ENCODE data around the gene ZNF644. TPM values are rescaled to one million over a fixed set of nuclear protein-coding genes. Genes with fewer than 3 reads are reported as not detected.
"Not testable (repeated sequence)": the region's sequence is repeated elsewhere in the genome, so short reads cannot be mapped to it uniquely, and the experiment has no call there.

The ZNF644 gene
- polyA plus RNA-seq, 1 of the 3 experiments (the other 2 are of a cell fraction), result 5.6 TPM

DNA sequence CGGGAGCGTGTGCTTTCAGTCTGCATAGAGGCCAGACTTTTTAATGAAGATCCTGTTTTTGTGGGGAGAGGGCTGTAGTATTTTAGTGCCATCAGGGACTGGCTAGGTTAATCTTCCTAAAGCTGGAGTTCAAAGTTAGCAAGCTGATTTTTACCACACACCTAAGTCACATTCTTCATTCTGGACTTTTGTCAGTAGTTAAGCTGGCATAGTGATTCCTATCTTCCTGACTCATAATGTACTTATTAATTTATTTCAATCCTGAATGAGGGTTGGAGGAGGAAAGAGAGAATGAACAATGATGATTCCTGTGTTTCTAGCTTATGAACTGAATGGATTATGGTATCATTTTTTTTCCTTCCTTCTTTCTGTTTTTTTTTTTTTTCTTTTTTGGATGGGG, 24.9 kb upstream of the ZNF644 start (continued):
- TF ChIP-seq EP300 (IDR thresholded peaks at IDR 0.05; ENCODE audit: borderline replicate concordance in 1 of 2, low read depth in 1 of 2, low read length in 1 of 2) (no peak), NFIC (IDR thresholded peaks at IDR 0.05; ENCODE audit: borderline replicate concordance) (no peak), POLR2AphosphoS5 (IDR thresholded peaks at IDR 0.05; ENCODE audit: low read depth, low read length) (no peak), FOXM1 (IDR thresholded peaks at IDR 0.05; ENCODE audit: low read depth) (no peak)

DNA sequence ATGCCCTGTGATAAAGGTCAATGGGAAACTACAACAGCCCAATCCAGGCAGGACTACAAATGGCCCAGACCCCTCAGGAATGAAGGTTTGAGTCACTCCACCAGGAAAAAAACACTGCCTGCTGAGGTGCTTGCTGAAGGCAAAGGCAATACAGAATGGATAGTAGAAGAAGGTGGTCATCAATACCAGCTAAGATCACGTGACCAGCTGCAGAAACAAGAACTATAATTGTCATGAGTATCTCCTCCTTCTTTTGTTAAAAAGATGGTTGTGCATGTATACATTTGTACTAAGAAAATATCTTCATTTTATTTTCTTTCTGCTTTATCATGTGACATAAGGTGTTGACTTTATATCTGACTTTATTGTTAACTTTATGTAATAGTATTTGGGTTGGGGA, 23.4 kb upstream of the ZNF644 start:
- no peaks in the 10 kb centered on the region for H3K4me1 ChIP-seq (ENCODE audit: control insufficient read depth in 1 of 2, insufficient read depth in 2 of 2, low read depth in 1 of 2, low read length in 1 of 2)
- 26% methylated on average over 1 of the region's 1 CpG for WGBS (ENCODE audit: low lambda C conversion rate)
- no peaks in the 10 kb centered on the region for H3K36me3 ChIP-seq (replicated peaks in 1 of 2; ENCODE audit: control insufficient read depth in 1 of 2, insufficient read depth in 2 of 2, low read length in 1 of 2)
- POLR2A ChIA-PET, result no interaction called here
- no peak overlapping the region for H3K4me3 ChIP-seq (ENCODE audit: low read depth in 2 of 2, low read length in 1 of 2)
- no peaks in the 10 kb centered on the region for H3K79me2 ChIP-seq (ENCODE audit: insufficient read depth)
- no peaks in the 10 kb centered on the region for H3F3A ChIP-seq (replicated peaks; ENCODE audit: insufficient read depth)
- H3K4me2 ChIP-seq, result no peak overlapping the region
- H4K20me1 ChIP-seq (ENCODE audit: insufficient read depth), result no peaks in the 10 kb centered on the region
- no peak overlapping the region for H3K27ac ChIP-seq (ENCODE audit: low read depth in 2 of 2, low read length in 1 of 2)
- no peak overlapping the region for H2AFZ ChIP-seq (ENCODE audit: low read depth)
- no peaks in the 10 kb centered on the region for H3K9me3 ChIP-seq
- H3K27me3 ChIP-seq (ENCODE audit: insufficient read depth), result peaks cover 3% of the 10 kb centered on the region
- CTCF ChIA-PET, result no interaction called here
- no peaks in the 10 kb centered on the region for H3K9me2 ChIP-seq
- no peak overlapping the region for H3K9ac ChIP-seq
- no peak for DNase-seq
- TF ChIP-seq RCOR1 (IDR thresholded peaks at IDR 0.05; ENCODE audit: low read length) (no peak), SMC3 (IDR thresholded peaks at IDR 0.05; ENCODE audit: low read depth, low read length) (no peak), TEAD4 (IDR thresholded peaks at IDR 0.05; ENCODE audit: borderline replicate concordance, insufficient read depth) (no peak), TAF1 (IDR thresholded peaks at IDR 0.05; ENCODE audit: borderline replicate concordance, low read depth, low read length) (no peak), CHD2 (IDR thresholded peaks at IDR 0.05; ENCODE audit: low read length, partially characterized antibody) (no peak), FOXM1 (IDR thresholded peaks at IDR 0.05; ENCODE audit: low read depth) (no peak), FOSL2 (IDR thresholded peaks at IDR 0.05; ENCODE audit: borderline replicate concordance, low read depth) (no peak), TCF12 (IDR thresholded peaks at IDR 0.05) (no peak)
- TF ChIP-seq, protein P1, sequence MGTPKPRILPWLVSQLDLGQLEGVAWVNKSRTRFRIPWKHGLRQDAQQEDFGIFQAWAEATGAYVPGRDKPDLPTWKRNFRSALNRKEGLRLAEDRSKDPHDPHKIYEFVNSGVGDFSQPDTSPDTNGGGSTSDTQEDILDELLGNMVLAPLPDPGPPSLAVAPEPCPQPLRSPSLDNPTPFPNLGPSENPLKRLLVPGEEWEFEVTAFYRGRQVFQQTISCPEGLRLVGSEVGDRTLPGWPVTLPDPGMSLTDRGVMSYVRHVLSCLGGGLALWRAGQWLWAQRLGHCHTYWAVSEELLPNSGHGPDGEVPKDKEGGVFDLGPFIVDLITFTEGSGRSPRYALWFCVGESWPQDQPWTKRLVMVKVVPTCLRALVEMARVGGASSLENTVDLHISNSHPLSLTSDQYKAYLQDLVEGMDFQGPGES (IDR thresholded peaks at IDR 0.05; ENCODE audit: low read depth, low read length), result no peak
- TF ChIP-seq, protein P2, sequence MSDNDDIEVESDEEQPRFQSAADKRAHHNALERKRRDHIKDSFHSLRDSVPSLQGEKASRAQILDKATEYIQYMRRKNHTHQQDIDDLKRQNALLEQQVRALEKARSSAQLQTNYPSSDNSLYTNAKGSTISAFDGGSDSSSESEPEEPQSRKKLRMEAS (IDR thresholded peaks at IDR 0.05; ENCODE audit: low read depth), result no peak
- TF ChIP-seq, protein P3, sequence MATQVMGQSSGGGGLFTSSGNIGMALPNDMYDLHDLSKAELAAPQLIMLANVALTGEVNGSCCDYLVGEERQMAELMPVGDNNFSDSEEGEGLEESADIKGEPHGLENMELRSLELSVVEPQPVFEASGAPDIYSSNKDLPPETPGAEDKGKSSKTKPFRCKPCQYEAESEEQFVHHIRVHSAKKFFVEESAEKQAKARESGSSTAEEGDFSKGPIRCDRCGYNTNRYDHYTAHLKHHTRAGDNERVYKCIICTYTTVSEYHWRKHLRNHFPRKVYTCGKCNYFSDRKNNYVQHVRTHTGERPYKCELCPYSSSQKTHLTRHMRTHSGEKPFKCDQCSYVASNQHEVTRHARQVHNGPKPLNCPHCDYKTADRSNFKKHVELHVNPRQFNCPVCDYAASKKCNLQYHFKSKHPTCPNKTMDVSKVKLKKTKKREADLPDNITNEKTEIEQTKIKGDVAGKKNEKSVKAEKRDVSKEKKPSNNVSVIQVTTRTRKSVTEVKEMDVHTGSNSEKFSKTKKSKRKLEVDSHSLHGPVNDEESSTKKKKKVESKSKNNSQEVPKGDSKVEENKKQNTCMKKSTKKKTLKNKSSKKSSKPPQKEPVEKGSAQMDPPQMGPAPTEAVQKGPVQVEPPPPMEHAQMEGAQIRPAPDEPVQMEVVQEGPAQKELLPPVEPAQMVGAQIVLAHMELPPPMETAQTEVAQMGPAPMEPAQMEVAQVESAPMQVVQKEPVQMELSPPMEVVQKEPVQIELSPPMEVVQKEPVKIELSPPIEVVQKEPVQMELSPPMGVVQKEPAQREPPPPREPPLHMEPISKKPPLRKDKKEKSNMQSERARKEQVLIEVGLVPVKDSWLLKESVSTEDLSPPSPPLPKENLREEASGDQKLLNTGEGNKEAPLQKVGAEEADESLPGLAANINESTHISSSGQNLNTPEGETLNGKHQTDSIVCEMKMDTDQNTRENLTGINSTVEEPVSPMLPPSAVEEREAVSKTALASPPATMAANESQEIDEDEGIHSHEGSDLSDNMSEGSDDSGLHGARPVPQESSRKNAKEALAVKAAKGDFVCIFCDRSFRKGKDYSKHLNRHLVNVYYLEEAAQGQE (IDR thresholded peaks at IDR 0.05; ENCODE audit: low read depth, low read length), result no peak
- TF ChIP-seq, protein P4, sequence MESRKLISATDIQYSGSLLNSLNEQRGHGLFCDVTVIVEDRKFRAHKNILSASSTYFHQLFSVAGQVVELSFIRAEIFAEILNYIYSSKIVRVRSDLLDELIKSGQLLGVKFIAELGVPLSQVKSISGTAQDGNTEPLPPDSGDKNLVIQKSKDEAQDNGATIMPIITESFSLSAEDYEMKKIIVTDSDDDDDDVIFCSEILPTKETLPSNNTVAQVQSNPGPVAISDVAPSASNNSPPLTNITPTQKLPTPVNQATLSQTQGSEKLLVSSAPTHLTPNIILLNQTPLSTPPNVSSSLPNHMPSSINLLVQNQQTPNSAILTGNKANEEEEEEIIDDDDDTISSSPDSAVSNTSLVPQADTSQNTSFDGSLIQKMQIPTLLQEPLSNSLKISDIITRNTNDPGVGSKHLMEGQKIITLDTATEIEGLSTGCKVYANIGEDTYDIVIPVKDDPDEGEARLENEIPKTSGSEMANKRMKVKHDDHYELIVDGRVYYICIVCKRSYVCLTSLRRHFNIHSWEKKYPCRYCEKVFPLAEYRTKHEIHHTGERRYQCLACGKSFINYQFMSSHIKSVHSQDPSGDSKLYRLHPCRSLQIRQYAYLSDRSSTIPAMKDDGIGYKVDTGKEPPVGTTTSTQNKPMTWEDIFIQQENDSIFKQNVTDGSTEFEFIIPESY (IDR thresholded peaks at IDR 0.05; ENCODE audit: borderline replicate concordance, low read depth), result no peak
- TF ChIP-seq, protein P5, sequence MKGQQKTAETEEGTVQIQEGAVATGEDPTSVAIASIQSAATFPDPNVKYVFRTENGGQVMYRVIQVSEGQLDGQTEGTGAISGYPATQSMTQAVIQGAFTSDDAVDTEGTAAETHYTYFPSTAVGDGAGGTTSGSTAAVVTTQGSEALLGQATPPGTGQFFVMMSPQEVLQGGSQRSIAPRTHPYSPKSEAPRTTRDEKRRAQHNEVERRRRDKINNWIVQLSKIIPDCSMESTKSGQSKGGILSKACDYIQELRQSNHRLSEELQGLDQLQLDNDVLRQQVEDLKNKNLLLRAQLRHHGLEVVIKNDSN (IDR thresholded peaks at IDR 0.05; ENCODE audit: borderline replicate concordance, low read depth), result no peak

DNA sequence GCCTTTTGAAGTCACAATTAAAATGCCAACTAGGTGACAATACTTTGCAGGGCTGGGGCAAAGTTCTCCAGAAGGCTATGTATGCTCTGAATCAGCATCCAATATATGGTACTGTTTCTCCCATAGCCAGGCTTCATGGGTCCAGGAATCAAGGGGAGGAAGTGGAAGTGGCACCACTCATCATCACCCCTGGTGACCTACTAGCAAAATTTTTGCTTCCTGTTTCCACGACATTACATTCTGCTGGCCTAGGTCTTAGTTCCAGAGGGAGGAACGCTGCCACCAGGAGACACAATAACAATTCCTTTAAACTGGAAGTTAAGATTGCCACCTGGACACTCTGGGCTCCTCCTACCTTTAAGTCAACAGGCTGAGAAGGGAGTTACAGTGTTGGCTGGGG, 22.9 kb upstream of the ZNF644 start:
- H3K9me2 ChIP-seq; H3K9ac ChIP-seq; H3K9me3 ChIP-seq; POLR2A ChIA-PET; CTCF ChIA-PET; H3K4me2 ChIP-seq; DNase-seq; H2AFZ ChIP-seq (ENCODE audit: low read depth); H3K36me3 ChIP-seq (replicated peaks in 1 of 2; ENCODE audit: control insufficient read depth in 1 of 2, insufficient read depth in 2 of 2, low read length in 1 of 2); H3K27ac ChIP-seq (ENCODE audit: low read depth in 2 of 2, low read length in 1 of 2); H3K4me1 ChIP-seq (ENCODE audit: control insufficient read depth in 1 of 2, insufficient read depth in 2 of 2, low read depth in 1 of 2, low read length in 1 of 2); H3K27me3 ChIP-seq (ENCODE audit: insufficient read depth); H3K4me3 ChIP-seq (ENCODE audit: low read depth in 2 of 2, low read length in 1 of 2); H3F3A ChIP-seq (replicated peaks; ENCODE audit: insufficient read depth); H3K79me2 ChIP-seq (ENCODE audit: insufficient read depth); H4K20me1 ChIP-seq (ENCODE audit: insufficient read depth): not testable (repeated sequence)
- WGBS (ENCODE audit: low lambda C conversion rate), result 0% methylated on average over 2 of the region's 2 CpGs
